Fibroblast of skin of right biceps (primary cell): ENCODE data around the gene ARL5B.
A peak's percentile ranks its signal among the peaks of the same experiment; 100 is the strongest.

Experiments used
- DNase-seq: peaks from one replicate; pipeline ENCODE4 v3.0.0-alpha.2; 2013

Gene ARL5B

GRCh38 chr10:18659819-18660535, 746 bp downstream of the ARL5B start:
- DNase-seq, result peak; percentile 30

GRCh38 chr10:18660816-18661431, 1.7 kb downstream of the ARL5B start:
- no peak for DNase-seq

- no peak for DNase-seq
Measured at GRCh38 chr10:18664841-18665478, 5.7 kb downstream of the ARL5B start.

GRCh38 chr10:18665815-18666558, 6.8 kb downstream of the ARL5B start:
- DNase-seq, result peak; percentile 31

- peak; percentile 80 for DNase-seq
Measured at GRCh38 chr10:18666810-18667209, 7.6 kb downstream of the ARL5B start.

- no peak for DNase-seq
Measured at GRCh38 chr10:18668026-18668425, 8.8 kb downstream of the ARL5B start.

- no peak for DNase-seq
Measured at GRCh38 chr10:18675086-18675801, 16.0 kb downstream of the ARL5B start.

GRCh38 chr10:18680754-18681153, 21.5 kb downstream of the ARL5B start:
- DNase-seq, result no peak

GRCh38 chr10:18681366-18681765, 22.1 kb downstream of the ARL5B start:
- peak; percentile 63 for DNase-seq

GRCh38 chr10:18681971-18682411, 22.8 kb downstream of the ARL5B start:
- peak; percentile 82 for DNase-seq

GRCh38 chr10:18683427-18683826, 24.2 kb downstream of the ARL5B start:
- peak; percentile 82 for DNase-seq

GRCh38 chr10:18684416-18684815, 25.2 kb downstream of the ARL5B start:
- peak; percentile 25 for DNase-seq

GRCh38 chr10:18684953-18685352, 25.7 kb downstream of the ARL5B start:
- DNase-seq, result no peak

GRCh38 chr10:18685555-18685954, 26.3 kb downstream of the ARL5B start:
- DNase-seq, result no peak

- DNase-seq, result no peak
Measured at GRCh38 chr10:18687195-18687594, 28.0 kb downstream of the ARL5B start.

GRCh38 chr10:18687706-18688105, 28.5 kb downstream of the ARL5B start:
- DNase-seq, result no peak

GRCh38 chr10:18689498-18689897, 30.3 kb downstream of the ARL5B start:
- peak; percentile 31 for DNase-seq

- DNase-seq, result no peak
Measured at GRCh38 chr10:18690541-18690940, 31.3 kb downstream of the ARL5B start.

- no peak for DNase-seq
Measured at GRCh38 chr10:18699849-18700840, 40.9 kb downstream of the ARL5B start.

GRCh38 chr10:18703521-18703920, 44.3 kb downstream of the ARL5B start:
- no peak for DNase-seq

- DNase-seq, result no peak
Measured at GRCh38 chr10:18710201-18710653, 51.0 kb downstream of the ARL5B start.
